Stimulated activated CD8-positive, alpha-beta memory T cell treated with anti-CD3 and anti-CD28 coated beads, Interleukin-4, amount 100 ng/mL, for 1 hour (primary cell): ENCODE data around the gene PFKM.
A peak's percentile ranks its signal among the peaks of the same experiment; 100 is the strongest.

Experiments
- DNase-seq, 2 donors: peaks; one replicate each; pipeline ENCODE4 v3.0.0-alpha.2; 2020; ENCODE audit warnings: low read depth in 2 of 2, low spot score in 1 of 2

Gene PFKM

GRCh38 chr12:48185181-48185919 is 66.2 kb downstream of the PFKM start:
- no peak for DNase-seq

DNA sequence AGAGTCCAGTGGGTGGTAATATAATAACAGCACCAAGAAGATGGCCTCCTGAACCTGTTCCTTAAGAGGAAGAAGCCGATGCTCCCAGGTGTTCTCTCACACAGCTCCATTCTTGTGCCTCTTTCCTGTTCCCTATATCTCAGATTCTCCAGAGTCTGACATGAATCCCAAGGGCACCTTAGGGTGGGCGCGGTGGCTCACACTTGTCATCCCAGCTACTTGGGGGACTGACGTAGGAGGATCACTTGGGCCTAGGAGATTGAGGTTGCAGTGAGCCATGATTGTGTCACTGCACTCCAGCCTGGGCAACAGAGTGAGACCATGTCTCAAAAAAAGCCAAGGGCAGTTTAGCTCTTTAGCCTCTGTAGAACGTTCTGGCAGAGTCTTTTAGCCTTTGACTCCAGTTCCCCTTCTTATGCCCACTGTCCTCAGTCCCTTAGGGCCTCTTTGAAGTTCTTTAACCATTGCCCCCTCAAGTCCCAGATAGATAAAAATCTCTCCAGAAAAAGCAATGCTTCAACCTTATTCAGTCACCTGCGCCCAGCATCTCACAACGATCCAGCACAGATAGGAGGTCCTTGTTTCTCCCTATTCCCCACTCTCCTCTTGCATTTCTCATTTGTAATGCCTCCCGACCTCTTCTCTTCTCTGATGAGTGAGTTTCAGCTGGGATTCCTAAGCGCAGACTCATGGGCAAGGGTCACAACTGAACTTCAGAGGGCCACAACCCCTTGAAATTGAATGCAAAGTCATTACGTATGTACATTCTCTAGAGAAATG is 68.9 kb downstream of the PFKM start:
- DNase-seq = no peak

DNA sequence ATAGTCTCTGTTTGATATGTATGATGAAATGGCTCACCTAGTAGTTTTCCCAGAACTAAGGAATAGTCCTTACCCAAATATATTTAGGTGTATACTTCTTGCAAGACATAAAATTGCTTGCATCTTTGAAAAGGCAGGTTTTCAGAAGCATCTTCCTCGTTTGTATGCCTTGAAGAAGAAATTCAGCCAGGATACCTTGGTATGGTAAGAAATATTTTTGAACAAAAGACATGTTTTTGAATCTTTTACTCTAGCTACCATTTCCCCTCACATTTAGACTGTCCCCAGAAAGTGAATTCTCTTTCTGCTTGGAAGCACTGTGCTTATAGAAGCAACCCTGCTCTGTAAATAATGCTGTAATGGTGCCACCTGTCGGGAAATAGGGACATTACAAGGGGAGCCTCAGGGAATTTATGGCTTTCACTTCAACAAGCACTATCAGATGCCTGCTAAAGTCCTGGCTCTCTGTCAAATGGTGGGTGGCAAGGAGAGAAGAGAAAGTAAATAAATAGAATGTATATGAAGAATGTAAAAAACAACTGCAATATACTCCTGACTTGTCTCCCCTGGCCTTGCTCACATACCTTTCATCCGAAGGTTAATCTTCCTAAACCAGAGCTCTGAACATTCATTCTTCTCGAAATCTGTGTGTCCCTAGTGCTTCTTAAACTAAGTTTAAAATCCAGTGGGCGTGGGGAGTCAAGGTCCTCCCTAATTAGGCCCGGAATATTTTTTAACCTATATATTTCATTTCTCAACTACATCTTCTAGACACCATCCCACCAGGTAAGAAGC is 70.4 kb downstream of the PFKM start:
- DNase-seq = peak in 1 of 2 donors; percentile 46

DNA sequence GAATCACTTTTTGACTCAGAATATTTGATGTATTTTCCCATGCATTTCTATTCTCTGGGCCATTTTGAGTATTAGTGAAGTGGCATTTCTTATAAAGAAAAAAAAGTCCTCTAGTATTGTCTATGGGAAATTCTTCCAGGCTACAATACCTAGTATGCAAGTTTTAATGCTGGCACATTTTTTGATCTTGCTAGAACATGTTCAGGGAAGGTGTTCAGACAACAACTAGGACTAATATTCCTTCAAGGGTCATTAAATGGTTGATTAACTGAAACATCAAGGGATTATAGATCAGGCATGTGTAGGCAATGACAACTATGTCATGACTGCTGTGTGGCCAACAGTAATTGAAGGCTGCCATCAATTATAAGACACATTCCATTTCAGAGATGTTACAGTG is 71.9 kb downstream of the PFKM start:
- no peak for DNase-seq

DNA sequence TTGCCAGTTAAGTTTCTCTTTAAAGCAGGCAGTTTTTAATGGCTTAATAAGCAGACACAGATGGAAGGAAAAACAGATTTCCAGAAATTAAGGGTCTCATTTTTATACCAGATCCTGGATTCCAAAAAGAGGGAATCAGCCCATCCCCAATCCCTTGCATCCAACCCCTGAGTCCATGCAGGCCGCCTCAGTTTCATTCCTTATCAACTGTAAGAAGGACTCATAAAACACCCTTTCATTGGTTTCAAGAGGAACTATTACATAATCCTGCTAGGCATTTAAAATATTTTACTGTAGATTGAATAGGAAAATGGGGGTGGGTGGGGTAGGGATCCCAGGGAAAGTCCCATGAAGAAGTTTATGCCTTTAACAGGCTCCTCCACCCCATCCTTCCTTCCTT is 73.7 kb downstream of the PFKM start:
- DNase-seq = no peak

DNA sequence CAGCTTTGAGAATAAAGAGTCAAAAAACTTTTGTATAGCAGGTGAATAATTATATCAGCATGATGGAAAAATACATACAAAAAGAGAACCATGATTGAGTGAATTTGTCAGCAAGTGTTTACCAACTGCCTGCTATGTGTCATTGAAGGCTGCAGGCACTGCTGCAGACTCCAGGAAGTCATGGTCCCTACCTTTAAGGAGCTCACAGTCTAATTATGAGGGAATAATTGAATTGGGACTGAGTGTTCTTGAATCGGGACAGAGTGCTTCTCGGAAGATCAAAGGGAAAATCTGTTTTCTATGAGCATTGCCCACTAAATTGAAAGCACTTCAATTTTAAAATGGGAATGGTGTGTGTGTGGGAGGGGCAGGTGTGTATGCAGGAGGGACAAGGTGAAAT is 74.5 kb downstream of the PFKM start:
- DNase-seq = no peak

GRCh38 chr12:48194799-48195201 is 75.6 kb downstream of the PFKM start:
- no peak for DNase-seq
